Inflammatory macrophage (primary cell): ENCODE results near the gene FAAP20.

Source experiments
- DNase-seq, 2 donors: peaks; one replicate each; pipeline ENCODE4 v3.0.0-alpha.2; 2020 to 2022

Gene FAAP20

GRCh38 chr1:2194898-2195673, 514 bp upstream of the FAAP20 start:
- DNase-seq = peak; percentile 85

- DNase-seq = no peak
These were observed 874 bp downstream of the FAAP20 start for GRCh38 chr1:2193514-2194281.

DNA sequence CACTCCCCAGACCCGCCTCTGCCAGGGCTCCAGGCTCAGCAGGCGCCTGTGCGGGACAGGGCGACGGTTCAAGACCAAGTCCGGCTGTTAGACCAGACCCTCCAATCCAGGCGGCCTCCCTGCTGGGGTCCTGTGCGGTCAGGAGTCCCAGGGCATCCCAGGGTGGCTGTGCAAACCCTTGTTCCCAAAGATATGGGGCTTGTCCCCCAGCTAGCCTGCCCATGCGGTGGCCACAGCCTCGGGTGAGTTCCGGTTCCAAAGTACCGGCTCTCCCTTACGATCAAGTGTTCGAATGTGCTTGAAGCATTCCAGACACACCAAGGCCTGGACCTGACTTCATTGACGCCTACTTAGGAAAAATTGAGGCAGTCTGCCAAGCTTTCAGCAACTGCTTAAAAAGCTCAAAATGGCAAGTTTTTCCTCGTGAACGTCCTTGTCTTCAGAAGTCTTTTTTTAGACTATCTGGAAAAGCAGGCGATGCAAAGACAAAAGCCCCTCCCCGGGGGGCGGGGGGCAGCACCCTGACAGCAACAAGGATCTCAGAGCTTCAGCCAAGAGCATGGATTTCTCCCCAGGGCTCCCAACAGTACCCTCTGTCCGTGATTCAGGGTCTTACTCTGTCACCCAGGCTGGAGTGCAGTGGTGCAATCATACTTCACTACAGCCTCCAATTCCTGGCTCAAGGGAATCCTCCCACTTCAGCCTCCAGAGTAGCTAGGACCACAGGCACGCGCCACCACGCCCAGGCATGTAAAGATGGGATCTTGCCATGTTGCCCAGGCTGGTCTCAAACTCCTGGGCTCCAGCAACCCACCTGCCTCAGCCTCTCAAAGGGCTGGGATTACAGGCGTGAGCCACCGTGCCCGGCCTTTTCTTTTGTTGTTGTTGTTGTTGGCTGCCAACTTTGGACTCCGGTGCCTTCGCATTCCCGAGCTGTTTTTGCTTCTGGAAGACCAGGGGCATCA, 2.3 kb downstream of the FAAP20 start:
- DNase-seq = no peak

GRCh38 chr1:2190491-2190976, 4.0 kb downstream of the FAAP20 start:
- no peak for DNase-seq

- peak; percentile 81 to 93 for DNase-seq
These were observed 4.8 kb downstream of the FAAP20 start for GRCh38 chr1:2189459-2190425.

- DNase-seq = no peak
These were observed 6.2 kb downstream of the FAAP20 start for GRCh38 chr1:2188336-2188735.

DNA sequence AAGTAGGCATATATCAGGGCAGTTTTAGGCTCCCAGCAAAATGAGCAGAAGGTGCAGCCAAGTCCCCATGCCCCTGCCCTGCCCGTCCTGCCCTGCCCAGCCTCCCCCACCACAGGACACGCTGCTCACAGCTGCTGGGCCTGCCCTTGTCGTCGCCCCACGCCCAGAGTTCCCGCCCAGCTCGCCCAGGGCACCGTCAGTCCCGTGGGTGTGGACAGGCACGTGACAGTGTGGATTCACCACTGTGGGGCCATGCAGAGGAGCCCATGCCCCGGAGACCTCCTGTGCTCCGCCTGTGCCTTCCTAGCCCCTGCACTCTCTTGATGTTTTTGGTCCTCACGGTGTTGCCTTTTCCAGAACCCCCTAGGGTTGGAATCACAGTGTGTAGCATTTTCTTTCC, 7.0 kb downstream of the FAAP20 start:
- DNase-seq = no peak

DNA sequence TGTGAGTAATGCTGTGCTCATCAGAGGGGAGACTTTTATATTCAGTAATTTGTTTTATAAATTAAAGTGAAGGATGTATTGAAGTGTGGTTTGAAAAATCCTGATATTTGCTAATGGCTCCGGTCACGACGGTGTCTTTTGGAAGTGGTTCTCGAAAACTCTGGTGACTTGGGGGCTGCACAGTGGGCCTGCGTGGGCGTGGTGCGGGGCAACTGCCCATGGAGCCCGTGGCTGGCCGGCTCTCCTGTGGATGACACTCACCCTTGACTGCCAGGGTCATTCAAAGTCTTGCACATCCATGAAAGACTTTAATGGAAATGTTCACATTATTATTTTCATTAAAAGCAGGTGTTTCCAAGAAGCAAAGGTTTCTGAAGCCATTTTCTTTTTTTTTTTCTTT, 7.7 kb downstream of the FAAP20 start:
- DNase-seq = no peak

- no peak for DNase-seq
These were observed 8.4 kb downstream of the FAAP20 start for GRCh38 chr1:2185880-2186855.

- DNase-seq = no peak
These were observed 9.6 kb downstream of the FAAP20 start for GRCh38 chr1:2184934-2185333.

GRCh38 chr1:2184531-2184930, 10.0 kb downstream of the FAAP20 start:
- no peak for DNase-seq

- DNase-seq = no peak
These were observed 10.6 kb downstream of the FAAP20 start for GRCh38 chr1:2183937-2184334.

- no peak for DNase-seq
These were observed 12.2 kb downstream of the FAAP20 start for GRCh38 chr1:2182376-2182775.

DNA sequence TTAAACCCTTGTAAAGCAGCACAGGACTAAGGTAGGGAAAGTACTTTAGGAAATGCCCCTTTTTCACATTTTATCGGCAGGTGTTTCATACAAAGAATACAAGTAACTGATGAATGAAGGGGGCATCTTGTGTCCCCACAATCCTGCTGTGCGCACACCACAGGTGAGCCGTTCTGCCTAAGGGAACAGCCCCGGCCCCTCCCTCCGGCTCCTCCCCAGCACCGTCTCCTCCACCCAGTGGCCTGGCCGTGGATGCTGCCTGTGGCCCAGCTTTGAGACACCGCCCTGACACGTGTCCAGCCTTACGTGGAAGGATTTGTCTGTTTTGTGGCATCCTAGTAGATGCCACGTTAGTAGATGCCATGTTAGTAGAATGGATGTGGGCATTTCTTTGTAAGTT, 12.8 kb downstream of the FAAP20 start:
- no peak for DNase-seq

GRCh38 chr1:2181271-2181670, 13.3 kb downstream of the FAAP20 start:
- DNase-seq = no peak

DNA sequence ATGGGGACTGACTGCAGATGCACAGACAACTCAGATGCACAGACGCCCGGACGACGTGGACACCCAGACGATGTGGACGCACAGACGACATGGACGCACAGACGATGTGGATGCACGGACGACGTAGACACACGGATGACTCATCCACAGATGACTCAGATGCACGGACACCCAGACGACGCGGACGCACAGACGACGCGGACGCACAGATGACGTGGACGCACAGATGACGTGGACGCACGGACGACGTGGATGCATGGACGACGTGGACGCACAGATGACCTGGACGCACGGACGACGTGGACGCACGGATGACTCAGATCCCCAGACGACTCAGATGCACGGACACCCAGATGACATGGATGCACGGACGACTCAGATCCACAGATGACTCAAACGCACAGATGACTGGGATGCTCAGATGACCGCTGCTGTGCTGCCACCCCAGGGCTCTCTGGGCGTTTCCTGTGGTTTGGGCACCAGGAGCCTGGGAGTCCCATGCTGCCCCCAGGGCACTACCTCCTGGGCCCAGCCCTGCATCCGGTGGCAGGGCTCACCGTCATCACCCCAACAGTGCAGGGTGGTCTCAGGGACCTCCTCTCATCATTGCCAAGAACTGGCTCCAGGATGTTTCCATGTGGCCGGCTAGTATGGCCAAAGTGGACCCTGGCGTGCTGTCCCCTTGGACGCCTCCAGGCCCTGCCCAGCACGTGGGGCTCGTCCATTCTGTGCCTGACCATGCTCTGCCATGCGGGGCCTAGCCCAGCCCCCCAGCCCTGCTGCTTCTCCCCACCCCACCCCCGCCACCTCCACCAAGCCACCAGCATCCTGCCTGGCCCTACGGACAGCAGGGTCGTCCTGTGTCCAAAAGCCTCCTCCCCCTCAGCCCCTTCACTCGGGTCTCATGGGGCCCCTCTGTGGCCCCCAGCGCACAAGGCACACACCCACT, 14.0 kb downstream of the FAAP20 start:
- no peak for DNase-seq

- DNase-seq = no peak
These were observed 15.1 kb downstream of the FAAP20 start for GRCh38 chr1:2179283-2180013.

- DNase-seq = no peak
These were observed 15.7 kb downstream of the FAAP20 start for GRCh38 chr1:2178875-2179274.
